IMR-90 (cell line): ENCODE data around the gene TRIM17. TPM values are rescaled to one million over a fixed set of nuclear protein-coding genes. Genes with fewer than 3 reads are reported as not detected.

ENCODE experiments used
- ATAC-seq: fragments of 200-7000 bp; cut with Tn5 transposase; 2 replicates; pipeline ENCODE4 v1.9.1; 2020; ENCODE audit warnings: low read depth, mild to moderate bottlenecking, moderate library complexity
- BruUV-seq: library from RNA; stranded (reverse); fragments of 400-500 nt; replicated peaks from 2 replicates; lab custom pipeline; 2021; lab: Mats Ljungman, UMichigan
- CTCF ChIA-PET: fragments of 300-600 bp; formaldehyde crosslinking; extraction: SDS; loops from one replicate; lab custom pipeline; 2021; ENCODE audit warnings: antibody characterized with exemption; lab: Yijun Ruan, JAX
- POLR2A ChIA-PET: fragments of 300-600 bp; sonication (Branson Sonifier 250); formaldehyde crosslinking; loops from one replicate; lab custom pipeline; 2022; ENCODE audit warnings: antibody characterized with exemption; ENCODE audit not compliant: unreplicated experiment; lab: Charles Lee
- DNase-seq: peaks from one replicate; pipeline ENCODE4 v3.0.0; 2013
- H2AFZ ChIP-seq: replicated peaks from 2 replicates; pipeline ENCODE3; 2013; ENCODE audit warnings: low read length, mild to moderate bottlenecking; ENCODE audit not compliant: poor library complexity
- H2AK5ac ChIP-seq: 2 replicates; pipeline ENCODE4 v1.6.1; 2013; ENCODE audit warnings: low read depth, low read length, inconsistent platforms
- H2AK9ac ChIP-seq: replicated peaks from 2 replicates; pipeline ENCODE3; 2013; ENCODE audit warnings: mild to moderate bottlenecking, low read depth, low read length, moderate library complexity; ENCODE audit not compliant: poor library complexity
- H2BK120ac ChIP-seq: 2 replicates; pipeline ENCODE4 v1.6.1; 2013; ENCODE audit warnings: low read depth, low read length, inconsistent platforms
- H2BK15ac ChIP-seq: 3 replicates; pipeline ENCODE4 v1.6.1; 2013; ENCODE audit warnings: low read depth, low read length, inconsistent platforms
- H2BK20ac ChIP-seq: 2 replicates; pipeline ENCODE4 v1.6.1; 2013; ENCODE audit warnings: low read depth, mild to moderate bottlenecking, inconsistent platforms, low read length, moderate library complexity
- H2BK5ac ChIP-seq: 2 replicates; pipeline ENCODE4 v1.6.1; 2013; ENCODE audit warnings: mild to moderate bottlenecking, low read depth, low read length, inconsistent platforms; ENCODE audit not compliant: poor library complexity, severe bottlenecking
- H3K14ac ChIP-seq: replicated peaks from 2 replicates; pipeline ENCODE4 v1.6.1; 2013; ENCODE audit warnings: low read depth, low read length, inconsistent platforms
- H3K18ac ChIP-seq: 2 replicates; pipeline ENCODE4 v1.6.1; 2013; ENCODE audit warnings: low read depth, low read length, control low read depth
- H3K23ac ChIP-seq: 2 replicates; pipeline ENCODE4 v1.6.1; 2013; ENCODE audit warnings: low read depth, low read length, inconsistent platforms
- H3K27ac ChIP-seq: 2 replicates; pipeline ENCODE4 v1.5.1; 2013; ENCODE audit warnings: mild to moderate bottlenecking, control low read depth, low read length; ENCODE audit not compliant: insufficient read depth
- H3K27me3 ChIP-seq: 2 replicates; pipeline ENCODE4 v1.6.1; 2013; ENCODE audit warnings: low read length; ENCODE audit not compliant: control insufficient read depth, insufficient read depth
- H3K36me3 ChIP-seq: 2 replicates; pipeline ENCODE4 v1.6.1; 2013; ENCODE audit warnings: low read length, mixed read lengths; ENCODE audit not compliant: control insufficient read depth, insufficient read depth
- H3K4ac ChIP-seq: 2 replicates; pipeline ENCODE4 v1.6.1; 2013; ENCODE audit warnings: low read depth, low read length, inconsistent platforms
- H3K4me1 ChIP-seq: 2 replicates; pipeline ENCODE4 v1.6.1; 2013; ENCODE audit warnings: low read length, mixed read lengths; ENCODE audit not compliant: control insufficient read depth, insufficient read depth
- H3K4me2 ChIP-seq: 2 replicates; pipeline ENCODE4 v1.6.1; 2013; ENCODE audit warnings: low read depth, mild to moderate bottlenecking, control low read depth, low read length, moderate library complexity
- H3K4me3 ChIP-seq: 2 replicates; pipeline ENCODE4 v1.5.1; 2013; ENCODE audit warnings: low read depth, mild to moderate bottlenecking, control low read depth, low read length, moderate library complexity; ENCODE audit not compliant: insufficient read depth
- H3K56ac ChIP-seq: 2 replicates; pipeline ENCODE4 v1.6.1; 2013; ENCODE audit warnings: low read length, inconsistent platforms; ENCODE audit not compliant: insufficient read depth; ENCODE audit errors: extremely low read depth
- H3K79me1 ChIP-seq, 2 experiments: 2 replicates each; pipeline ENCODE4 v1.6.1; 2013; ENCODE audit warnings: low read length in 2 of 2, inconsistent platforms in 1 of 2, low read depth in 1 of 2
- H3K9ac ChIP-seq: 2 replicates; pipeline ENCODE4 v1.6.1; 2013; ENCODE audit warnings: low read depth, low read length, control low read depth
- H3K9me1 ChIP-seq: 2 replicates; pipeline ENCODE4 v1.6.1; 2013; ENCODE audit warnings: low read length, inconsistent platforms; ENCODE audit not compliant: insufficient read depth
- H3K9me3 ChIP-seq: 2 replicates; pipeline ENCODE4 v1.6.1; 2013; ENCODE audit warnings: low read length; ENCODE audit not compliant: control insufficient read depth, insufficient read depth
- H4K20me1 ChIP-seq: 2 replicates; pipeline ENCODE4 v1.6.1; 2013; ENCODE audit warnings: low read length, inconsistent platforms; ENCODE audit not compliant: insufficient read depth
- H4K5ac ChIP-seq: 2 replicates; pipeline ENCODE4 v1.6.1; 2013; ENCODE audit warnings: mild to moderate bottlenecking, low read depth, low read length, control low read depth
- H4K8ac ChIP-seq, 2 experiments: 2 replicates each; pipeline ENCODE4 v1.6.1; 2013; ENCODE audit warnings: low read depth in 2 of 2, low read length in 2 of 2, control low read depth in 1 of 2, inconsistent platforms in 1 of 2
- H4K91ac ChIP-seq: 2 replicates; pipeline ENCODE4 v1.6.1; 2013; ENCODE audit warnings: low read depth, low read length, inconsistent platforms; ENCODE audit not compliant: insufficient read depth
- BHLHE40 ChIP-seq: fragments of 150-350 bp; IDR thresholded peaks from 2 replicates; pipeline ENCODE4 v1.6.1; 2016; ENCODE audit warnings: mild to moderate bottlenecking, low read depth, low read length
- FOS ChIP-seq: fragments of 150-350 bp; IDR thresholded peaks from 2 replicates; pipeline ENCODE4 v1.6.1; 2016; ENCODE audit warnings: low read depth, low read length
- MXI1 ChIP-seq: IDR thresholded peaks from 2 replicates; pipeline ENCODE4 v1.6.1; 2012; ENCODE audit warnings: low read depth, mild to moderate bottlenecking, low read length, moderate library complexity, borderline replicate concordance
- NFE2L2 ChIP-seq: fragments of 150-350 bp; IDR thresholded peaks from 2 replicates; pipeline ENCODE4 v1.6.1; 2016; ENCODE audit warnings: low read depth, mild to moderate bottlenecking, low read length
- RCOR1 ChIP-seq: IDR thresholded peaks from 2 replicates; pipeline ENCODE4 v1.6.1; 2012; ENCODE audit warnings: mild to moderate bottlenecking, low read length, improper control_type of control experiment; ENCODE audit not compliant: insufficient replicate concordance
- SMC3 ChIP-seq: fragments of 150-350 bp; IDR thresholded peaks from 2 replicates; pipeline ENCODE4 v1.6.1; 2016; ENCODE audit warnings: low read depth, mild to moderate bottlenecking, antibody characterized with exemption, low read length, moderate library complexity
- WGBS, 2 experiments: methylation state at CpG; one replicate each; pipeline versions ENCODE4 v1.1.5 to v1.1.7; 2013; ENCODE audit warnings: missing lambda C conversion rate in 2 of 2; ENCODE audit not compliant: insufficient read length in 1 of 2; ENCODE audit errors: extremely low coverage in 2 of 2; 5-methylcytosine and 5-hydroxymethylcytosine counted together
- dilution Hi-C: fragments of 300-500 bp; cut with HindIII; formaldehyde crosslinking; loops from one replicate; pipeline ENCODE4 v1.14.3; 2018; ENCODE audit warnings: low sequenced_read_pairs; ENCODE audit not compliant: unreplicated experiment
- in situ Hi-C: fragments of 300-500 bp; cut with MboI; formaldehyde crosslinking; loops from 3 replicates; pipeline ENCODE4 v1.14.3; 2019; ENCODE audit warnings: low sequenced_read_pairs, inconsistent platforms, mixed read lengths
- intact Hi-C: fragments of 100-400 bp; cut with micrococcal nuclease; formaldehyde crosslinking; loops from 2 replicates; pipeline ENCODE4 v1.10.0; 2022
- polyA plus RNA-seq, 3 experiments: library from polyadenylated mRNA; depleted of rRNA; stranded (reverse); fragments of >200 nt; gene quantifications; 2 replicates each; pipeline ENCODE4 v1.2.3, GENCODE V29; 2012; ENCODE audit warnings: low replicate concordance in 1 of 3
- total RNA-seq: library from RNA; depleted of rRNA; stranded (reverse); fragments of >200 nt; gene quantifications from 2 replicates; pipeline ENCODE4 v1.2.3, GENCODE V29; 2012
- TF ChIP-seq, protein P1 (sequence below): fragments of 150-350 bp; IDR thresholded peaks from 2 replicates; pipeline ENCODE4 v1.6.1; 2017; ENCODE audit warnings: mild to moderate bottlenecking, antibody characterized with exemption, low read length, low read depth

TRIM17 gene
- total and polyA plus RNA-seq, 2 of the 4 experiments (the other 2 are of a cell fraction): 0.39 TPM; not detected in 1

- peak; percentile 83 for ATAC-seq
- Histone ChIP-seq H3K14ac (no peak overlapping the region), H4K91ac (no peak overlapping the region), H2BK120ac (no peak overlapping the region), H3K27me3 (peaks cover 42% of the 10 kb centered on the region), H3K36me3 (no peaks in the 10 kb centered on the region), H3K27ac (no peak overlapping the region), H3K9me3 (no peaks in the 10 kb centered on the region; the same call in 1 of the 2 replicates), H3K79me1 (no peaks in the 10 kb centered on the region), H3K9ac (no peak overlapping the region), H3K4me3 (peak overlapping the region; percentile 8), H3K4me1 (no peaks in the 10 kb centered on the region), H3K4me2 (peak overlapping the region; percentile 78), H4K5ac (no peak overlapping the region), H4K20me1 (no peaks in the 10 kb centered on the region), H2BK15ac (no peak overlapping the region), H2AK5ac (no peak overlapping the region), H2AK9ac (peak overlapping the region; percentile 3), H3K23ac (no peak overlapping the region; the same call in 1 of the 2 replicates), H4K8ac (no peak overlapping the region), H3K4ac (no peak overlapping the region), H3K56ac (no peak overlapping the region), H2BK5ac (no peak overlapping the region), H3K9me1 (no peaks in the 10 kb centered on the region), H2AFZ (peak overlapping the region; percentile 85), H3K18ac (no peak overlapping the region), H2BK20ac (no peak overlapping the region)
- POLR2A ChIA-PET: no interaction called here
- peak; percentile 56 for DNase-seq
- no TSS peak for BruUV-seq
- 5% methylated on average over 26 of the region's 51 CpGs; no CpG with 5 or more reads in 1 of the 2 experiments for WGBS, 2 experiments
- in situ Hi-C loops: no loop called here
- intact Hi-C loops: no loop called here
- CTCF ChIA-PET: no interaction called here
- no peak for TF ChIP-seq FOS
- TF ChIP-seq NFE2L2: no peak
- TF ChIP-seq RCOR1: no peak
- TF ChIP-seq, protein P1, sequence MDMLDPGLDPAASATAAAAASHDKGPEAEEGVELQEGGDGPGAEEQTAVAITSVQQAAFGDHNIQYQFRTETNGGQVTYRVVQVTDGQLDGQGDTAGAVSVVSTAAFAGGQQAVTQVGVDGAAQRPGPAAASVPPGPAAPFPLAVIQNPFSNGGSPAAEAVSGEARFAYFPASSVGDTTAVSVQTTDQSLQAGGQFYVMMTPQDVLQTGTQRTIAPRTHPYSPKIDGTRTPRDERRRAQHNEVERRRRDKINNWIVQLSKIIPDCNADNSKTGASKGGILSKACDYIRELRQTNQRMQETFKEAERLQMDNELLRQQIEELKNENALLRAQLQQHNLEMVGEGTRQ: peak; percentile 88
- TF ChIP-seq BHLHE40: peak; percentile 54; the same call in 1 of the 2 replicates
- no peak for TF ChIP-seq MXI1
- TF ChIP-seq SMC3: no peak
- dilution Hi-C loops: no loop called here
Observed at GRCh38 chr1:228445843-228446650, 29.4 kb upstream of the TRIM17 start.
